GM12878 (cell line): ENCODE results near the gene PARN.

ENCODE experiments used
- ESRRA ChIP-seq: IDR thresholded peaks from 2 replicates; pipeline ENCODE4 v1.6.1; 2012; ENCODE audit warnings: mild to moderate bottlenecking, low read length, improper control_type of control experiment
- MYB ChIP-seq: fragments of 150-350 bp; IDR thresholded peaks from 2 replicates; pipeline ENCODE4 v1.6.1; 2014; ENCODE audit warnings: mild to moderate bottlenecking, low read depth, low read length, borderline replicate concordance
- SMC3 ChIP-seq: IDR thresholded peaks from 2 replicates; pipeline ENCODE4 v1.6.1; 2011; ENCODE audit warnings: low read length, improper control_type of control experiment, borderline replicate concordance
- TARDBP ChIP-seq: IDR thresholded peaks from 2 replicates; pipeline ENCODE4 v1.6.1; 2016; ENCODE audit warnings: borderline replicate concordance
- ZNF24 ChIP-seq: fragments of 450-650 bp; IDR thresholded peaks from 2 replicates; pipeline ENCODE4 v1.6.1; 2017; ENCODE audit warnings: antibody characterized with exemption, mild to moderate bottlenecking
- TF ChIP-seq, protein P1 (sequence below): IDR thresholded peaks from 2 replicates; pipeline ENCODE4 v1.6.1; 2012; ENCODE audit warnings: low read depth, low read length, improper control_type of control experiment
- TF ChIP-seq, protein P2 (sequence below), 3 experiments: IDR thresholded peaks in 2 of 3; conservative IDR thresholded peaks in 1 of 3; 2 replicates each; pipeline ENCODE4 v1.5.1; 2011; ENCODE audit warnings: low read depth in 3 of 3, low read length in 3 of 3, mild to moderate bottlenecking in 3 of 3, control low read depth in 2 of 3, moderate library complexity in 2 of 3, inconsistent platforms in 1 of 3, mixed read lengths in 1 of 3; ENCODE audit not compliant: control insufficient read depth in 2 of 3, insufficient read depth in 1 of 3; ENCODE audit errors: extremely low read depth in 1 of 3
- TF ChIP-seq, protein P3 (sequence below): fragments of 450-650 bp; IDR thresholded peaks from 2 replicates; pipeline ENCODE4 v1.6.1; 2017; ENCODE audit warnings: mild to moderate bottlenecking, moderate library complexity

DNA sequence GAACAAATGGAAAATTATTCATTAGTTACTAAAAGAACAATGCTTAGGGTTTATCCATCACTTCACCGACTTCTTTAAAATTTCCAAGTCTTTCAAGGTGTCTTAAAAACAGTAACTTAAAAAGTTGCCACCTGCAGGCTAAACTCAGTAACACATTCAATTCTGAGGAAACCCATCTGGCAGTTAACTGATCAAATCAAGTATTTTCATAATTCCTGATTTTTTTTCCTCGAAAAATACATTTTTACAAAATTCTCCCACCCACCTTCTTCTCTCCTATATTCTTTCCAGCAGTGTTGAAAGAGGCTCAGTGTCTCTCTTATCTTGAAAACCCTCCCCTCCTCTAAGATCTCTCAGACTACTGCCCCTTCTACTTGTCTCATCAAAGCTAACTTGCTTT is 29.9 kb downstream of the PARN start:
- TF ChIP-seq TARDBP (no peak), ESRRA (no peak), MYB (no peak), ZNF24 (no peak), SMC3 (peak; percentile 30; the same call in 1 of the 2 replicates)
- TF ChIP-seq, protein P1, sequence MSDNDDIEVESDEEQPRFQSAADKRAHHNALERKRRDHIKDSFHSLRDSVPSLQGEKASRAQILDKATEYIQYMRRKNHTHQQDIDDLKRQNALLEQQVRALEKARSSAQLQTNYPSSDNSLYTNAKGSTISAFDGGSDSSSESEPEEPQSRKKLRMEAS = no peak
- TF ChIP-seq, protein P2, sequence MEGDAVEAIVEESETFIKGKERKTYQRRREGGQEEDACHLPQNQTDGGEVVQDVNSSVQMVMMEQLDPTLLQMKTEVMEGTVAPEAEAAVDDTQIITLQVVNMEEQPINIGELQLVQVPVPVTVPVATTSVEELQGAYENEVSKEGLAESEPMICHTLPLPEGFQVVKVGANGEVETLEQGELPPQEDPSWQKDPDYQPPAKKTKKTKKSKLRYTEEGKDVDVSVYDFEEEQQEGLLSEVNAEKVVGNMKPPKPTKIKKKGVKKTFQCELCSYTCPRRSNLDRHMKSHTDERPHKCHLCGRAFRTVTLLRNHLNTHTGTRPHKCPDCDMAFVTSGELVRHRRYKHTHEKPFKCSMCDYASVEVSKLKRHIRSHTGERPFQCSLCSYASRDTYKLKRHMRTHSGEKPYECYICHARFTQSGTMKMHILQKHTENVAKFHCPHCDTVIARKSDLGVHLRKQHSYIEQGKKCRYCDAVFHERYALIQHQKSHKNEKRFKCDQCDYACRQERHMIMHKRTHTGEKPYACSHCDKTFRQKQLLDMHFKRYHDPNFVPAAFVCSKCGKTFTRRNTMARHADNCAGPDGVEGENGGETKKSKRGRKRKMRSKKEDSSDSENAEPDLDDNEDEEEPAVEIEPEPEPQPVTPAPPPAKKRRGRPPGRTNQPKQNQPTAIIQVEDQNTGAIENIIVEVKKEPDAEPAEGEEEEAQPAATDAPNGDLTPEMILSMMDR (IDR thresholded peaks at IDR 0.05 in 2 of 3, conservative IDR thresholded peaks at IDR 0.05 in 1 of 3; ENCODE audit: control insufficient read depth in 2 of 3, extremely low read depth in 1 of 3, insufficient read depth in 1 of 3, low read depth in 3 of 3, low read length in 3 of 3) = peak; percentile 17 to 41 (median 33); a peak in 5 of 6 replicates
- TF ChIP-seq, protein P3, sequence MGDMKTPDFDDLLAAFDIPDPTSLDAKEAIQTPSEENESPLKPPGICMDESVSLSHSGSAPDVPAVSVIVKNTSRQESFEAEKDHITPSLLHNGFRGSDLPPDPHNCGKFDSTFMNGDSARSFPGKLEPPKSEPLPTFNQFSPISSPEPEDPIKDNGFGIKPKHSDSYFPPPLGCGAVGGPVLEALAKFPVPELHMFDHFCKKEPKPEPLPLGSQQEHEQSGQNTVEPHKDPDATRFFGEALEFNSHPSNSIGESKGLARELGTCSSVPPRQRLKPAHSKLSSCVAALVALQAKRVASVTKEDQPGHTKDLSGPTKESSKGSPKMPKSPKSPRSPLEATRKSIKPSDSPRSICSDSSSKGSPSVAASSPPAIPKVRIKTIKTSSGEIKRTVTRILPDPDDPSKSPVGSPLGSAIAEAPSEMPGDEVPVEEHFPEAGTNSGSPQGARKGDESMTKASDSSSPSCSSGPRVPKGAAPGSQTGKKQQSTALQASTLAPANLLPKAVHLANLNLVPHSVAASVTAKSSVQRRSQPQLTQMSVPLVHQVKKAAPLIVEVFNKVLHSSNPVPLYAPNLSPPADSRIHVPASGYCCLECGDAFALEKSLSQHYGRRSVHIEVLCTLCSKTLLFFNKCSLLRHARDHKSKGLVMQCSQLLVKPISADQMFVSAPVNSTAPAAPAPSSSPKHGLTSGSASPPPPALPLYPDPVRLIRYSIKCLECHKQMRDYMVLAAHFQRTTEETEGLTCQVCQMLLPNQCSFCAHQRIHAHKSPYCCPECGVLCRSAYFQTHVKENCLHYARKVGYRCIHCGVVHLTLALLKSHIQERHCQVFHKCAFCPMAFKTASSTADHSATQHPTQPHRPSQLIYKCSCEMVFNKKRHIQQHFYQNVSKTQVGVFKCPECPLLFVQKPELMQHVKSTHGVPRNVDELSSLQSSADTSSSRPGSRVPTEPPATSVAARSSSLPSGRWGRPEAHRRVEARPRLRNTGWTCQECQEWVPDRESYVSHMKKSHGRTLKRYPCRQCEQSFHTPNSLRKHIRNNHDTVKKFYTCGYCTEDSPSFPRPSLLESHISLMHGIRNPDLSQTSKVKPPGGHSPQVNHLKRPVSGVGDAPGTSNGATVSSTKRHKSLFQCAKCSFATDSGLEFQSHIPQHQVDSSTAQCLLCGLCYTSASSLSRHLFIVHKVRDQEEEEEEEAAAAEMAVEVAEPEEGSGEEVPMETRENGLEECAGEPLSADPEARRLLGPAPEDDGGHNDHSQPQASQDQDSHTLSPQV = no peak
